Mesendoderm (in vitro differentiated cells): ENCODE measurements around the gene CHAC1.

ENCODE experiments used
- DNase-seq: peaks from one replicate; pipeline ENCODE4 v3.0.0; 2013
- H2AK5ac ChIP-seq: 2 replicates; pipeline ENCODE4 v1.6.1; 2013; ENCODE audit warnings: low read length, inconsistent platforms
- H2BK120ac ChIP-seq: 2 replicates; pipeline ENCODE4 v1.6.1; 2013; ENCODE audit warnings: low read depth, mild to moderate bottlenecking, low read length, moderate library complexity, mixed read lengths
- H2BK15ac ChIP-seq: replicated peaks from 2 replicates; pipeline ENCODE4 v1.6.1; 2013; ENCODE audit warnings: low read depth, mild to moderate bottlenecking, moderate library complexity
- H2BK5ac ChIP-seq: 2 replicates; pipeline ENCODE4 v1.6.1; 2013; ENCODE audit warnings: low read length, inconsistent platforms
- H3K18ac ChIP-seq: 2 replicates; pipeline ENCODE4 v1.6.1; 2013; ENCODE audit warnings: mild to moderate bottlenecking, low read length, mixed read lengths
- H3K23ac ChIP-seq: one replicate; pipeline ENCODE4 v1.6.1; 2013; ENCODE audit warnings: low read length
- H3K27ac ChIP-seq: 2 replicates; pipeline ENCODE4 v1.5.1; 2013; ENCODE audit warnings: low read depth, mild to moderate bottlenecking, inconsistent platforms, low read length, moderate library complexity
- H3K27me3 ChIP-seq: 2 replicates; pipeline ENCODE4 v1.6.1; 2013; ENCODE audit warnings: low read length, control low read depth, mild to moderate bottlenecking, inconsistent platforms; ENCODE audit not compliant: insufficient read depth, poor library complexity
- H3K36me3 ChIP-seq: 2 replicates; pipeline ENCODE4 v1.6.1; 2013; ENCODE audit warnings: low read length, inconsistent platforms; ENCODE audit not compliant: control insufficient read depth, insufficient read depth
- H3K4ac ChIP-seq: one replicate; pipeline ENCODE4 v1.6.1; 2013; ENCODE audit warnings: low read depth, mild to moderate bottlenecking, low read length, moderate library complexity
- H3K4me1 ChIP-seq: 2 replicates; pipeline ENCODE4 v1.6.1; 2013; ENCODE audit warnings: low read depth, low read length, inconsistent platforms; ENCODE audit not compliant: control insufficient read depth
- H3K4me2 ChIP-seq: 2 replicates; pipeline ENCODE4 v1.6.1; 2013; ENCODE audit warnings: low read length
- H3K4me3 ChIP-seq: 2 replicates; pipeline ENCODE4 v1.5.1; 2013; ENCODE audit warnings: mild to moderate bottlenecking, low read length
- H3K56ac ChIP-seq: one replicate; pipeline ENCODE4 v1.6.1; 2013; ENCODE audit warnings: low read length
- H3K79me1 ChIP-seq: 2 replicates; pipeline ENCODE4 v1.6.1; 2013; ENCODE audit warnings: low read length, inconsistent platforms
- H3K79me2 ChIP-seq: 2 replicates; pipeline ENCODE4 v1.6.1; 2013; ENCODE audit warnings: mild to moderate bottlenecking, low read length; ENCODE audit not compliant: control insufficient read depth, insufficient read depth
- H3K9ac ChIP-seq: 2 replicates; pipeline ENCODE4 v1.6.1; 2013; ENCODE audit warnings: low read length, inconsistent platforms
- H4K5ac ChIP-seq: one replicate; pipeline ENCODE4 v1.6.1; 2013; ENCODE audit warnings: low read length
- H4K8ac ChIP-seq: one replicate; pipeline ENCODE4 v1.6.1; 2013; ENCODE audit warnings: low read depth, mild to moderate bottlenecking, control low read depth, low read length, moderate library complexity
- WGBS: extraction: QIAGEN DNeasy Blood & Tissue Kit; methylation state at CpG from one replicate; pipeline ENCODE4 v1.1.7; 2013; ENCODE audit warnings: low lambda C conversion rate, missing lambda C conversion rate; ENCODE audit not compliant: insufficient coverage; ENCODE audit errors: extremely low coverage; 5-methylcytosine and 5-hydroxymethylcytosine counted together

CHAC1 gene

GRCh38 chr15:40976819-40977218 lies 23.5 kb downstream of the CHAC1 start:
- no peak overlapping the region for H2BK15ac ChIP-seq
- H3K4me2 ChIP-seq: no peak overlapping the region
- H3K18ac ChIP-seq: no peak overlapping the region
- H3K9ac ChIP-seq: no peak overlapping the region
- no peak overlapping the region for H2BK5ac ChIP-seq
- H3K27ac ChIP-seq: no peak overlapping the region
- H2BK120ac ChIP-seq: no peak overlapping the region
- DNase-seq: no peak
- no peak overlapping the region for H2AK5ac ChIP-seq
- no peak overlapping the region for H3K4ac ChIP-seq
- no peak overlapping the region for H3K56ac ChIP-seq
- H3K79me1 ChIP-seq: no peaks in the 10 kb centered on the region
- no peaks in the 10 kb centered on the region for H3K27me3 ChIP-seq
- H3K36me3 ChIP-seq: peaks cover 8% of the 10 kb centered on the region
- no peak overlapping the region for H4K8ac ChIP-seq
- H3K23ac ChIP-seq: no peak overlapping the region
- no peak overlapping the region for H3K4me3 ChIP-seq
- no CpG with 5 or more reads among the region's 7 CpGs for WGBS
- H3K4me1 ChIP-seq: no peaks in the 10 kb centered on the region
- no peak overlapping the region for H4K5ac ChIP-seq
- no peaks in the 10 kb centered on the region for H3K79me2 ChIP-seq

GRCh38 chr15:40978141-40978540 lies 24.9 kb downstream of the CHAC1 start:
- H2BK120ac ChIP-seq: no peak overlapping the region
- no peak overlapping the region for H3K27ac ChIP-seq
- no peaks in the 10 kb centered on the region for H3K79me2 ChIP-seq
- H3K4ac ChIP-seq: no peak overlapping the region
- no peak overlapping the region for H3K9ac ChIP-seq
- DNase-seq: no peak
- no peak overlapping the region for H3K4me3 ChIP-seq
- H2BK15ac ChIP-seq: no peak overlapping the region
- H2BK5ac ChIP-seq: no peak overlapping the region
- peaks cover 9% of the 10 kb centered on the region for H3K36me3 ChIP-seq
- no peak overlapping the region for H3K18ac ChIP-seq
- H3K4me2 ChIP-seq: no peak overlapping the region
- H3K79me1 ChIP-seq: no peaks in the 10 kb centered on the region
- no peak overlapping the region for H4K8ac ChIP-seq
- H3K56ac ChIP-seq: no peak overlapping the region
- no peak overlapping the region for H2AK5ac ChIP-seq
- H3K27me3 ChIP-seq: no peaks in the 10 kb centered on the region
- no peaks in the 10 kb centered on the region for H3K4me1 ChIP-seq
- H4K5ac ChIP-seq: no peak overlapping the region
- WGBS: no CpG with 5 or more reads among the region's 2 CpGs
- H3K23ac ChIP-seq: no peak overlapping the region

GRCh38 chr15:40978562-40978961 lies 25.3 kb downstream of the CHAC1 start:
- H3K79me2 ChIP-seq: no peaks in the 10 kb centered on the region
- H3K4ac ChIP-seq: no peak overlapping the region
- no peak overlapping the region for H4K5ac ChIP-seq
- no peak overlapping the region for H4K8ac ChIP-seq
- H2AK5ac ChIP-seq: no peak overlapping the region
- H3K79me1 ChIP-seq: no peaks in the 10 kb centered on the region
- H3K27ac ChIP-seq: no peak overlapping the region
- H3K4me3 ChIP-seq: no peak overlapping the region
- H2BK120ac ChIP-seq: no peak overlapping the region
- H3K56ac ChIP-seq: no peak overlapping the region
- WGBS: no CpG with 5 or more reads among the region's 4 CpGs
- no peak overlapping the region for H3K23ac ChIP-seq
- H2BK5ac ChIP-seq: no peak overlapping the region
- no peak overlapping the region for H3K18ac ChIP-seq
- no peak overlapping the region for H2BK15ac ChIP-seq
- H3K36me3 ChIP-seq: peaks cover 10% of the 10 kb centered on the region
- no peak overlapping the region for H3K9ac ChIP-seq
- no peaks in the 10 kb centered on the region for H3K4me1 ChIP-seq
- no peaks in the 10 kb centered on the region for H3K27me3 ChIP-seq
- no peak overlapping the region for H3K4me2 ChIP-seq
- no peak for DNase-seq

- H2BK120ac ChIP-seq: no peak overlapping the region
- H4K5ac ChIP-seq: no peak overlapping the region
- no peak for DNase-seq
- no peak overlapping the region for H3K4me3 ChIP-seq
- no peak overlapping the region for H3K18ac ChIP-seq
- H2AK5ac ChIP-seq: no peak overlapping the region
- no peaks in the 10 kb centered on the region for H3K79me1 ChIP-seq
- no peaks in the 10 kb centered on the region for H3K79me2 ChIP-seq
- no peak overlapping the region for H3K9ac ChIP-seq
- no peak overlapping the region for H4K8ac ChIP-seq
- H2BK5ac ChIP-seq: no peak overlapping the region
- no peaks in the 10 kb centered on the region for H3K4me1 ChIP-seq
- no peak overlapping the region for H3K27ac ChIP-seq
- H2BK15ac ChIP-seq: no peak overlapping the region
- H3K4ac ChIP-seq: no peak overlapping the region
- no peaks in the 10 kb centered on the region for H3K27me3 ChIP-seq
- no peak overlapping the region for H3K4me2 ChIP-seq
- WGBS: no CpG with 5 or more reads among the region's 3 CpGs
- H3K36me3 ChIP-seq: peaks cover 18% of the 10 kb centered on the region
- no peak overlapping the region for H3K23ac ChIP-seq
- no peak overlapping the region for H3K56ac ChIP-seq
Observed at GRCh38 chr15:40981186-40981585, 27.9 kb downstream of the CHAC1 start.

- Histone ChIP-seq H3K79me1 (no peaks in the 10 kb centered on the region), H3K4me1 (no peaks in the 10 kb centered on the region), H2BK15ac (no peak overlapping the region), H3K4ac (no peak overlapping the region), H3K9ac (no peak overlapping the region), H4K5ac (no peak overlapping the region), H3K18ac (no peak overlapping the region), H3K79me2 (no peaks in the 10 kb centered on the region), H4K8ac (no peak overlapping the region), H3K23ac (no peak overlapping the region), H3K56ac (no peak overlapping the region), H2BK120ac (no peak overlapping the region), H3K4me3 (no peak overlapping the region), H3K27ac (no peak overlapping the region), H3K27me3 (no peaks in the 10 kb centered on the region), H3K4me2 (no peak overlapping the region), H2BK5ac (no peak overlapping the region), H2AK5ac (no peak overlapping the region), H3K36me3 (peaks cover 18% of the 10 kb centered on the region)
- no peak for DNase-seq
- no CpG with 5 or more reads among the region's 13 CpGs for WGBS
Observed at GRCh38 chr15:40982855-40983254, 29.6 kb downstream of the CHAC1 start.

- Histone ChIP-seq H3K9ac (no peak overlapping the region), H3K56ac (no peak overlapping the region), H3K27me3 (no peaks in the 10 kb centered on the region), H3K27ac (no peak overlapping the region), H3K23ac (no peak overlapping the region), H3K4me1 (no peaks in the 10 kb centered on the region), H4K5ac (no peak overlapping the region), H3K18ac (no peak overlapping the region), H2BK120ac (no peak overlapping the region), H3K79me1 (no peaks in the 10 kb centered on the region), H3K4me2 (no peak overlapping the region), H2BK15ac (no peak overlapping the region), H3K36me3 (peaks cover 16% of the 10 kb centered on the region), H3K79me2 (no peaks in the 10 kb centered on the region), H4K8ac (no peak overlapping the region), H2AK5ac (no peak overlapping the region), H3K4ac (no peak overlapping the region), H3K4me3 (no peak overlapping the region), H2BK5ac (no peak overlapping the region)
- no CpG with 5 or more reads among the region's 5 CpGs for WGBS
- DNase-seq: no peak
Observed at GRCh38 chr15:40984406-40984805, 31.1 kb downstream of the CHAC1 start.
